Keratinocyte (primary cell): ENCODE results near the gene SDC3. TPM values are rescaled to one million over a fixed set of nuclear protein-coding genes. Genes with fewer than 3 reads are reported as not detected.

ENCODE experiments used
- DNase-seq: peaks from one replicate; pipeline ENCODE4 v3.0.0-alpha.2; 2011; ENCODE audit warnings: low read depth, missing footprints, low spot score
- FAIRE-seq: peaks from 2 replicates; lab custom pipeline; 2011; peaks lifted over from hg19 to GRCh38; lab: Jason Lieb, UNC
- H2AFZ ChIP-seq: 2 replicates; pipeline ENCODE4 v1.6.0; 2012; ENCODE audit warnings: low read length, control low read depth, inconsistent platforms; ENCODE audit not compliant: control insufficient read depth
- H3K27ac ChIP-seq: 2 replicates; pipeline ENCODE4 v1.5.1; 2011; ENCODE audit warnings: low read length; ENCODE audit not compliant: control insufficient read depth, insufficient read depth
- H3K27me3 ChIP-seq: 3 replicates; pipeline ENCODE4 v1.6.0; 2011; ENCODE audit warnings: low read length; ENCODE audit not compliant: control insufficient read depth, insufficient read depth; ENCODE audit errors: extremely low read depth
- H3K36me3 ChIP-seq, 2 experiments: 2 replicates in 1 of 2; 3 replicates in 1 of 2; pipeline ENCODE4 v1.5.1; 2011; ENCODE audit warnings: low read length in 2 of 2, mild to moderate bottlenecking in 1 of 2; ENCODE audit not compliant: control insufficient read depth in 2 of 2, insufficient read depth in 2 of 2; ENCODE audit errors: extremely low read depth in 1 of 2
- H3K4me1 ChIP-seq: 3 replicates; pipeline ENCODE4 v1.5.1; 2011; ENCODE audit warnings: low read length; ENCODE audit not compliant: control insufficient read depth, insufficient read depth; ENCODE audit errors: extremely low read depth
- H3K4me2 ChIP-seq: 3 replicates; pipeline ENCODE4 v1.6.0; 2011; ENCODE audit warnings: low read depth, low read length; ENCODE audit not compliant: control insufficient read depth, insufficient read depth; ENCODE audit errors: extremely low read depth
- H3K4me3 ChIP-seq, 3 experiments: fragments of 200-600 bp in 1 of 3; sonication (generic) in 1 of 3; 2 replicates in 2 of 3; 3 replicates in 1 of 3; pipeline ENCODE4 v1.5.1; 2011 to 2016; ENCODE audit warnings: low read length in 3 of 3, mild to moderate bottlenecking in 3 of 3, control low read depth in 2 of 3, inconsistent platforms in 1 of 3, low read depth in 1 of 3, mixed read lengths in 1 of 3, mixed run types in 1 of 3, moderate library complexity in 1 of 3; ENCODE audit not compliant: control insufficient read depth in 2 of 3, insufficient read depth in 2 of 3; ENCODE audit errors: extremely low read depth in 1 of 3
- H3K79me2 ChIP-seq: 2 replicates; pipeline ENCODE4 v1.6.0; 2012; ENCODE audit warnings: low read length; ENCODE audit not compliant: control insufficient read depth, insufficient read depth
- H3K9ac ChIP-seq: 3 replicates; pipeline ENCODE4 v1.6.0; 2011; ENCODE audit warnings: low read length; ENCODE audit not compliant: control insufficient read depth, insufficient read depth; ENCODE audit errors: extremely low read depth
- H3K9me1 ChIP-seq: 3 replicates; pipeline ENCODE4 v1.6.0; 2011; ENCODE audit warnings: low read length; ENCODE audit not compliant: control insufficient read depth, insufficient read depth; ENCODE audit errors: extremely low read depth
- H3K9me3 ChIP-seq: 2 replicates; pipeline ENCODE4 v1.5.1; 2012; ENCODE audit warnings: low read depth, low read length; ENCODE audit not compliant: control insufficient read depth
- H4K20me1 ChIP-seq: 3 replicates; pipeline ENCODE4 v1.6.0; 2011; ENCODE audit warnings: low read length; ENCODE audit not compliant: control insufficient read depth, insufficient read depth; ENCODE audit errors: extremely low read depth
- EZH2 ChIP-seq: IDR thresholded peaks from one replicate; pipeline ENCODE4 v1.6.1; 2012; ENCODE audit warnings: inconsistent platforms, mild to moderate bottlenecking, low read length, moderate library complexity
- dilution Hi-C: fragments of 300-500 bp; cut with MboI; formaldehyde crosslinking; loops from one replicate; pipeline ENCODE4 v1.7.0; 2020; ENCODE audit warnings: low sequenced_read_pairs; ENCODE audit not compliant: extremely low pct_ligation_motif_present
- polyA plus RNA-seq, 5 experiments: library from polyadenylated mRNA; depleted of rRNA in 3 of 5; stranded (reverse) in 3 of 5; stranded (forward) in 1 of 5; unstranded in 1 of 5; fragments of >200 nt; gene quantifications; 1 replicate in 1 of 5; 2 replicates in 3 of 5; 3 replicates in 1 of 5; pipeline versions ENCODE4 v1.2.1 to v1.2.3, GENCODE V29; 2011 to 2012; ENCODE audit warnings: missing spikeins in 2 of 5, low read depth in 1 of 5, low replicate concordance in 1 of 5
- TF ChIP-seq, protein P1 (sequence below), 3 experiments: IDR thresholded peaks in 1 of 3; conservative IDR thresholded peaks in 1 of 3; optimal IDR thresholded peaks in 1 of 3; 2 replicates in 2 of 3; 3 replicates in 1 of 3; pipeline versions ENCODE3 to v1.5.1; 2011; ENCODE audit warnings: low read length in 3 of 3, mild to moderate bottlenecking in 3 of 3, moderate library complexity in 2 of 3, control low read depth in 1 of 3, inconsistent platforms in 1 of 3; ENCODE audit not compliant: insufficient read depth in 2 of 3; ENCODE audit errors: extremely low read depth in 1 of 3

Gene SDC3
- polyA plus RNA-seq, 1 donor (not counting 4 experiments of a cell fraction or from before 2014, with no cell fraction given): 8.8 TPM

DNA sequence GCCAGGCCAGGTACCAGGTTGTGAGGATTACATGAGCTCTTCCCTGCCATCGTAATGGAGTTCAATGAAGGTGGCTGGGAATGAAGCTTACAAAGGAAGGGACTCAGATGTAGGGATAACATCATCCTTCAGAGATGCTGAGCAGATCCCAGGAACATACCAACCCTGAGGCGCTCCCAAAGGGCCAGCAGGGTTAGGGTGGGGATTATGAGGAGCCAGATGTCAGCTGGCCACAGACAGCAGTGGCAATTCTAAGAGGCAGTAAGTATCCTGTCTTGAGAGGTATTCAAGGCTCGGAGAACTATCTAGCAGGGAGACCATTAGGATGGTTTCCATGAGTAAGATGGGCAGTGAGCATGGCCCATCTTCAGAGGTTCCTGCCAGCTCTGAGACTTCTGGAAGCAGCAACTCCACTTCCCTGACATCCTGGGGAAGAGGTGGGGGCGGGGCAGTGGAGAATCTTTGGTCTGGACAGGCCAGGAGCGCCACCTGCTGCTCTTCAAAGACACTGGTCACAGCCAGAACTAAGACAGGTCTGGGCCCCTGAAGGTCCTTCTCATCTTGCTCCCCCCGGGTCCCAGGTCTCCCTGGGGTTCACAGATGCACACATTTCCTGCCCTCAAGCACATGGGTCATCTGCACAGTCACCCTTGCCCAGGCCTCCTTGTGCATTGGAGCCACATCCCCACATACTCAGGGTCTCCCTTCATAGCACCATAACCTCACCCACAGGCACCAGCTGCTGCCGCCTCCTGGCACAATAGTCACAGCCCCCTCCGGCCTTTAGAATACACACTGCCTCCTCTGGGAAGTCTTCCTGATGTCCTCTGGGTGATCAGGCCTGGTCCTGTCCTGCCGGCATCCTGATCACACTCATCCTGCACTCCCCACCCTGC lies 2.7 kb upstream of the SDC3 start:
- no peak overlapping the region for H3K4me2 ChIP-seq

GRCh38 chr1:30909365-30910068 lies 959 bp upstream of the SDC3 start:
- dilution Hi-C loops: loop anchor here (25.0 kb wide), 1 partner anchor 97 kb away; no protein-coding TSS in a partner anchor
- Histone ChIP-seq H3K79me2 (peaks cover 4% of the 10 kb centered on the region), H2AFZ (no peak overlapping the region), H3K9me1 (no peaks in the 10 kb centered on the region), H4K20me1 (peaks cover 7% of the 10 kb centered on the region), H3K9me3 (no peaks in the 10 kb centered on the region), H3K9ac (peak overlapping the region; percentile 60), H3K27ac (no peak overlapping the region), H3K4me2 (peak overlapping the region; percentile 79), H3K4me1 (peaks cover 28% of the 10 kb centered on the region), H3K36me3 (no peaks in the 10 kb centered on the region), H3K4me3 (peak overlapping the region in 2 of 3 experiments; percentile 39 to 62), H3K27me3 (peaks cover 6% of the 10 kb centered on the region)
- no peak for DNase-seq
- no peak for FAIRE-seq
- TF ChIP-seq, protein P1, sequence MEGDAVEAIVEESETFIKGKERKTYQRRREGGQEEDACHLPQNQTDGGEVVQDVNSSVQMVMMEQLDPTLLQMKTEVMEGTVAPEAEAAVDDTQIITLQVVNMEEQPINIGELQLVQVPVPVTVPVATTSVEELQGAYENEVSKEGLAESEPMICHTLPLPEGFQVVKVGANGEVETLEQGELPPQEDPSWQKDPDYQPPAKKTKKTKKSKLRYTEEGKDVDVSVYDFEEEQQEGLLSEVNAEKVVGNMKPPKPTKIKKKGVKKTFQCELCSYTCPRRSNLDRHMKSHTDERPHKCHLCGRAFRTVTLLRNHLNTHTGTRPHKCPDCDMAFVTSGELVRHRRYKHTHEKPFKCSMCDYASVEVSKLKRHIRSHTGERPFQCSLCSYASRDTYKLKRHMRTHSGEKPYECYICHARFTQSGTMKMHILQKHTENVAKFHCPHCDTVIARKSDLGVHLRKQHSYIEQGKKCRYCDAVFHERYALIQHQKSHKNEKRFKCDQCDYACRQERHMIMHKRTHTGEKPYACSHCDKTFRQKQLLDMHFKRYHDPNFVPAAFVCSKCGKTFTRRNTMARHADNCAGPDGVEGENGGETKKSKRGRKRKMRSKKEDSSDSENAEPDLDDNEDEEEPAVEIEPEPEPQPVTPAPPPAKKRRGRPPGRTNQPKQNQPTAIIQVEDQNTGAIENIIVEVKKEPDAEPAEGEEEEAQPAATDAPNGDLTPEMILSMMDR (optimal IDR thresholded peaks at IDR 0.05 in 1 of 3, IDR thresholded peaks at IDR 0.05 in 1 of 3, conservative IDR thresholded peaks at IDR 0.05 in 1 of 3; ENCODE audit: extremely low read depth in 1 of 3, insufficient read depth in 2 of 3, low read length in 3 of 3): no peak
- TF ChIP-seq EZH2: no peak

More for the DNA sequence above, 2.7 kb upstream of the SDC3 start:
- peak; percentile 82 for FAIRE-seq
- H3K36me3 ChIP-seq: no peaks in the 10 kb centered on the region
- H3K9me3 ChIP-seq: no peaks in the 10 kb centered on the region
- peak; percentile 58 for DNase-seq
- dilution Hi-C loops: loop anchor here (25.0 kb wide), 1 partner anchor 99 kb away; no protein-coding TSS in a partner anchor
- H3K79me2 ChIP-seq: peaks cover 4% of the 10 kb centered on the region
- H3K9ac ChIP-seq: no peak overlapping the region
- H4K20me1 ChIP-seq: peaks cover 6% of the 10 kb centered on the region
- H3K9me1 ChIP-seq: no peaks in the 10 kb centered on the region
- H3K27me3 ChIP-seq: peaks cover 6% of the 10 kb centered on the region
- H3K4me3 ChIP-seq: no peak overlapping the region
- peaks cover 28% of the 10 kb centered on the region for H3K4me1 ChIP-seq
- no peak overlapping the region for H3K27ac ChIP-seq
- no peak for TF ChIP-seq EZH2
- TF ChIP-seq, protein P1 (optimal IDR thresholded peaks at IDR 0.05 in 1 of 3, IDR thresholded peaks at IDR 0.05 in 1 of 3, conservative IDR thresholded peaks at IDR 0.05 in 1 of 3; ENCODE audit: extremely low read depth in 1 of 3, insufficient read depth in 2 of 3, low read length in 3 of 3): peak; percentile 87 to 92 (median 92)
- H2AFZ ChIP-seq: no peak overlapping the region
